HepG2 (cell line): ENCODE measurements around the gene NHP2. TPM values are rescaled to one million over a fixed set of nuclear protein-coding genes. Genes with fewer than 3 reads are reported as not detected.

Source experiments
- ATAC-seq: fragments of 200-7000 bp; cut with Tn5 transposase; 3 replicates; pipeline ENCODE4 v1.9.1; 2020; ENCODE audit warnings: mild to moderate bottlenecking, moderate library complexity
- BruUV-seq: library from RNA; stranded (reverse); fragments of 400-500 nt; replicated peaks from 2 replicates; lab custom pipeline; 2021; lab: Mats Ljungman, UMichigan
- CTCF ChIA-PET: fragments of 300-600 bp; formaldehyde crosslinking; extraction: SDS; loops from one replicate; lab custom pipeline; 2021; ENCODE audit warnings: low total read pairs, inconsistent platforms, low intra/inter-chr PET ratio; lab: Yijun Ruan, JAX
- POLR2A ChIA-PET: fragments of 350-600 bp; sonication (Branson Sonifier 250); formaldehyde crosslinking; loops from one replicate; lab custom pipeline; 2020; ENCODE audit warnings: antibody characterized with exemption, inconsistent platforms; lab: Yijun Ruan, JAX
- DNase-seq: peaks from one replicate; pipeline ENCODE4 v3.0.0-alpha.2; 2015; ENCODE audit warnings: low spot score
- FAIRE-seq: peaks from 3 replicates; lab custom pipeline; 2011; peaks lifted over from hg19 to GRCh38; lab: Jason Lieb, UNC
- H2AFZ ChIP-seq: one replicate; pipeline ENCODE4 v1.6.1; 2011; ENCODE audit warnings: low read length, inconsistent platforms
- H3K27ac ChIP-seq: fragments of 300-600 bp; 3 replicates; pipeline ENCODE4 v1.8.0; 2011; ENCODE audit warnings: mixed run types, mild to moderate bottlenecking, mixed read lengths, low read length, inconsistent platforms; ENCODE audit not compliant: insufficient read depth; ENCODE audit errors: extremely low read length
- H3K27me3 ChIP-seq, 2 experiments: fragments of 200-600 bp in 1 of 2; 2 replicates in 1 of 2; 3 replicates in 1 of 2; pipeline versions ENCODE4 v1.6.0 to v1.8.0; 2011; ENCODE audit warnings: low read length in 2 of 2, mild to moderate bottlenecking in 2 of 2, moderate library complexity in 2 of 2, inconsistent platforms in 1 of 2; ENCODE audit not compliant: insufficient read depth in 2 of 2, control insufficient read depth in 1 of 2
- H3K36me3 ChIP-seq, 2 experiments: fragments of 200-600 bp in 1 of 2; replicated peaks in 1 of 2; 2 replicates in 1 of 2; 3 replicates in 1 of 2; pipeline versions ENCODE4 v1.5.1 to v1.8.0; 2011; ENCODE audit warnings: low read length in 2 of 2, inconsistent platforms in 1 of 2; ENCODE audit not compliant: insufficient read depth in 2 of 2, control insufficient read depth in 1 of 2
- H3K4me1 ChIP-seq: 2 replicates; pipeline ENCODE4 v1.5.1; 2012; ENCODE audit warnings: low read length, inconsistent platforms; ENCODE audit not compliant: insufficient read depth
- H3K4me2 ChIP-seq: 2 replicates; pipeline ENCODE4 v1.6.0; 2011; ENCODE audit warnings: low read depth, low read length, inconsistent platforms
- H3K4me3 ChIP-seq, 3 experiments: fragments of 200-600 bp in 1 of 3; sonication (generic), shearing (Covaris generic) in 1 of 3; replicated peaks in 1 of 3; 2 replicates each; pipeline ENCODE4 v1.5.1; 2011 to 2016; ENCODE audit warnings: low read length in 3 of 3, inconsistent platforms in 2 of 3, low read depth in 2 of 3, mild to moderate bottlenecking in 2 of 3, control low read depth in 1 of 3, mixed read lengths in 1 of 3; ENCODE audit not compliant: insufficient read depth in 1 of 3
- H3K79me2 ChIP-seq: one replicate; pipeline ENCODE4 v1.6.1; 2011; ENCODE audit warnings: low read length, inconsistent platforms; ENCODE audit not compliant: insufficient read depth
- H3K9ac ChIP-seq: 2 replicates; pipeline ENCODE4 v1.6.0; 2011; ENCODE audit warnings: mild to moderate bottlenecking, low read depth, low read length, inconsistent platforms; ENCODE audit not compliant: insufficient read depth
- H3K9me3 ChIP-seq: 2 replicates; pipeline ENCODE4 v1.5.1; 2012; ENCODE audit warnings: mild to moderate bottlenecking, low read length
- H4K20me1 ChIP-seq: 2 replicates; pipeline ENCODE4 v1.6.0; 2011; ENCODE audit warnings: inconsistent platforms, mild to moderate bottlenecking, low read length, moderate library complexity; ENCODE audit not compliant: insufficient read depth
- FOXO1 ChIP-seq: sonication (generic); formaldehyde crosslinking; IDR thresholded peaks from 2 replicates; pipeline ENCODE4 v1.4.0; 2020; ENCODE audit warnings: missing genetic modification reagents
- GATAD1 ChIP-seq: IDR thresholded peaks from 2 replicates; pipeline ENCODE4 v1.6.1; 2016; ENCODE audit warnings: missing genetic modification reagents, missing compliant biosample characterization
- HNRNPL ChIP-seq: fragments of 200-400 bp; formaldehyde crosslinking; IDR thresholded peaks from 2 replicates; pipeline ENCODE4 v1.6.1; 2017; ENCODE audit warnings: mild to moderate bottlenecking, low read depth, low read length
- KLF15 ChIP-seq: sonication (generic); formaldehyde crosslinking; IDR thresholded peaks from 2 replicates; pipeline ENCODE4 v1.8.1; 2023; ENCODE audit warnings: borderline replicate concordance, mild to moderate bottlenecking, inconsistent platforms, missing genetic modification reagents, mixed read lengths
- MAF1 ChIP-seq: sonication (generic); formaldehyde crosslinking; IDR thresholded peaks from 2 replicates; pipeline ENCODE4 v1.5.0; 2020; ENCODE audit warnings: missing genetic modification reagents, borderline replicate concordance
- ZBTB38 ChIP-seq: sonication (generic); formaldehyde crosslinking; IDR thresholded peaks from 2 replicates; pipeline ENCODE4 v1.5.1; 2020; ENCODE audit warnings: mild to moderate bottlenecking, missing genetic modification reagents
- ZNF260 ChIP-seq: sonication (generic); formaldehyde crosslinking; IDR thresholded peaks from 2 replicates; pipeline ENCODE4 v1.4.0; 2020; ENCODE audit warnings: missing genetic modification reagents, low read depth, mild to moderate bottlenecking, borderline replicate concordance
- ZNF562 ChIP-seq: sonication (generic); formaldehyde crosslinking; IDR thresholded peaks from 2 replicates; pipeline ENCODE4 v1.8.0; 2022; ENCODE audit warnings: missing genetic modification reagents, borderline replicate concordance
- ZNF605 ChIP-seq: sonication (generic); formaldehyde crosslinking; IDR thresholded peaks from 2 replicates; pipeline ENCODE4 v1.8.0; 2022; ENCODE audit warnings: mild to moderate bottlenecking, missing genetic modification reagents
- ZNF703 ChIP-seq: sonication (generic); formaldehyde crosslinking; IDR thresholded peaks from 2 replicates; pipeline ENCODE4 v1.5.1; 2020; ENCODE audit warnings: missing genetic modification reagents, mild to moderate bottlenecking, moderate library complexity, borderline replicate concordance
- ZNF841 ChIP-seq: sonication (generic); formaldehyde crosslinking; IDR thresholded peaks from 2 replicates; pipeline ENCODE4 v1.8.1; 2023; ENCODE audit warnings: missing genetic modification reagents, borderline replicate concordance
- WGBS: methylation state at CpG from one replicate; pipeline ENCODE4 v1.1.6; 2017; ENCODE audit warnings: low lambda C conversion rate; 5-methylcytosine and 5-hydroxymethylcytosine counted together
- in situ Hi-C: cut with HindIII; loops from 2 replicates; pipeline ENCODE4 v1.10.0; 2017; ENCODE audit warnings: low pct_unique_long_range_greater_than_20kb; ENCODE audit not compliant: extremely low pct_ligation_motif_present
- intact Hi-C: fragments of 100-400 bp; cut with micrococcal nuclease; formaldehyde crosslinking; loops from one replicate; pipeline ENCODE4 v1.10.0; 2022; ENCODE audit not compliant: unreplicated experiment
- polyA plus RNA-seq, 8 experiments: library from polyadenylated mRNA; depleted of rRNA in 3 of 8; stranded (reverse) in 7 of 8; unstranded in 1 of 8; fragments of >200 nt; fragmentation: Illumina TruSeq in 4 of 8; extraction: Trizol in 4 of 8; gene quantifications; 2 replicates each; pipeline versions ENCODE4 v1.2.1 to v1.2.3, GENCODE V29; 2011 to 2016; ENCODE audit warnings: low read depth in 4 of 8, missing spikeins in 1 of 8, mixed read lengths in 1 of 8; ENCODE audit not compliant: insufficient read depth in 1 of 8
- total RNA-seq, 5 experiments: library from RNA; depleted of rRNA; stranded (reverse); fragments of >200 nt; fragmentation: Illumina TruSeq; extraction: Trizol; gene quantifications; 2 replicates each; pipeline ENCODE4 v1.2.3, GENCODE V29; 2016; ENCODE audit warnings: low read depth in 1 of 5
- TF ChIP-seq, protein P1 (sequence below): sonication (generic); formaldehyde crosslinking; IDR thresholded peaks from 2 replicates; pipeline ENCODE4 v1.4.0; 2020; ENCODE audit warnings: missing genetic modification reagents
- TF ChIP-seq, protein P2 (sequence below), 2 experiments: fragments of 450-650 bp in 1 of 2; sonication (generic) in 1 of 2; formaldehyde crosslinking; IDR thresholded peaks; 2 replicates each; pipeline versions ENCODE4 v1.5.0 to v1.8.0; 2020 to 2022; ENCODE audit warnings: mild to moderate bottlenecking in 1 of 2, missing genetic modification reagents in 1 of 2
- TF ChIP-seq, protein P3 (sequence below): sonication (generic); formaldehyde crosslinking; conservative IDR thresholded peaks from 2 replicates; pipeline ENCODE4 v1.8.1; 2023; ENCODE audit warnings: missing genetic modification reagents

NHP2 gene
- total and polyA plus RNA-seq, 2 of the 13 experiments (the other 11 are each of a cell fraction or from before 2014, with no cell fraction given) = 56.2 to 96.1 TPM

DNA sequence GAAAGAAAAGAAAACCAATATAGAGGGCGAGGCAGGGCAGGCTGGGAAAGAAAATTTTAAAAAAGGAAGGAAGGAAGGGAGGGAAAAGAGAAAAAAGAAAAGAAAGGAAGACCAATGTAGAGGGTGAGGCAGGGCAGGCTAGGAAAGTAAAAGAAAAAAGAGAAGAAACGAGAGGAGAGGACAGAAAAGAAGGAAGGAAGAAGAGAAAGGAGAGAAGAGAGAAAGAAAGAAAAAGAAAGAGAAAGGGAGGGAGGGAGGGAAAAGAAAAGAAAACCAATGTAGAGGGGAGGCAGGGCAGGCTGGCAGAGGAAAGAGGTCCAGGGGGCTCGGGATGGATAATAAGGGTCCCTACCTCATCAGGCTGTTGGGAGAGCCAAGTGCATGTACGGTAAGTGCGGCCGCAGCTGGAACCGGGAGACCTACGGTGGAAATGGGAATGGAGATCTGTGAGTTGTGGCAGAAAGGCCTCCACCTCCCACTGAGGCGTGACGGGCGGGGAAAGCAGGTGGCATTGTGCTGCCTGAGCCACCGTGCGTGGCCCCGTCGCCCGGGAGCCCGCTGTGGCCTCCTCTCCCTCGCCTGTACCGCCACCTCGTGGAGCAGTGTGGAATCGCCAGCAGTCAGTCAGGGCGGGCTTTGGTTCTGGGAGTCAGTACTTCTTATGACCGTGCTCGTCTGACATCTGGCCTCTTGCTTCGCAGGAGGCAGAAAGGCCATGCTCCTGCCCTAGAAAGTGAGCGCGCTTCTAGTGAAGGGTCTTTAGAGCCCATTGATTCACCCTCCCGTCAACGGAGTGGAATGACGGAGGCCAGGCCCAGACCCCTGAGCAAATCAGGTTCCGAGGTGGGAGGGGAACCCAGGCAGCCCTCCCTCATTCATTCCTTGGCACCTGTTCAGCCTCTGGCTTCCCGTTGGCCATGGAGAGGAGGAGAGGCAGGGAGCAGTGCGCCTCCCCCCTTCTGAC is 10.4 kb upstream of the NHP2 start:
- DNase-seq = peak; percentile 58
- Histone ChIP-seq H3K4me3 (peak overlapping the region in 1 of 3 experiments; percentile 40; a peak in 1 of 6 replicates), H3K36me3 (no peaks in the 10 kb centered on the region), H3K4me1 (peaks cover 9% of the 10 kb centered on the region), H3K9ac (0 out of 2 replicates have a peak overlapping the region, but pooled peaks have one; percentile 3), H3K9me3 (no peaks in the 10 kb centered on the region), H3K27ac (no peak overlapping the region), H2AFZ (no peak overlapping the region), H3K27me3 (peaks cover 2 to 28% of the 10 kb centered on the region in 2 experiments; a peak in 4 of 5 replicates), H4K20me1 (no peaks in the 10 kb centered on the region), H3K4me2 (peak overlapping the region; percentile 64), H3K79me2 (no peaks in the 10 kb centered on the region)
- peak; percentile 44 for FAIRE-seq
- peak; percentile 97 for ATAC-seq
- in situ Hi-C loops (no loop called here), intact Hi-C loops (loop anchor here (1.0 to 5.0 kb wide), 2 partner anchors 88 to 187 kb away; no protein-coding TSS in a partner anchor)
- ChIA-PET POLR2A (no interaction called here), CTCF (interaction anchor here (1.7 to 2.2 kb wide), 3 partner anchors 18 to 88 kb away, joined by 8 to 31 read pairs (median 9); no protein-coding TSS in a partner anchor)
- WGBS = 23% methylated on average over 11 of the region's 33 CpGs
- no TSS peak for BruUV-seq
- TF ChIP-seq, protein P1, sequence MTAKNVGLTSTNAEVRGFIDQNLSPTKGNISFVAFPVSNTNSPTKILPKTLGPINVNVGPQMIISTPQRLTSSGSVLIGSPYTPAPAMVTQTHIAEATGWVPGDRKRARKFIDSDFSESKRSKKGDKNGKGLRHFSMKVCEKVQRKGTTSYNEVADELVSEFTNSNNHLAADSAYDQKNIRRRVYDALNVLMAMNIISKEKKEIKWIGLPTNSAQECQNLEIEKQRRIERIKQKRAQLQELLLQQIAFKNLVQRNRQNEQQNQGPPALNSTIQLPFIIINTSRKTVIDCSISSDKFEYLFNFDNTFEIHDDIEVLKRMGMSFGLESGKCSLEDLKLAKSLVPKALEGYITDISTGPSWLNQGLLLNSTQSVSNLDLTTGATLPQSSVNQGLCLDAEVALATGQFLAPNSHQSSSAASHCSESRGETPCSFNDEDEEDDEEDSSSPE (CRISPR knock-in tag) = no peak
- TF ChIP-seq ZNF841 (CRISPR knock-in tag) = no peak
- TF ChIP-seq KLF15 (CRISPR knock-in tag) = no peak
- no peak for TF ChIP-seq ZNF260 (CRISPR knock-in tag)
- TF ChIP-seq ZNF703 = no peak
- TF ChIP-seq ZBTB38 (CRISPR knock-in tag) = no peak
- TF ChIP-seq HNRNPL = 0 out of 2 replicates have a peak, but pooled peaks have one; percentile 60
- no peak for TF ChIP-seq MAF1 (CRISPR knock-in tag)
- no peak for TF ChIP-seq ZNF562 (CRISPR knock-in tag)
- TF ChIP-seq, protein P2, sequence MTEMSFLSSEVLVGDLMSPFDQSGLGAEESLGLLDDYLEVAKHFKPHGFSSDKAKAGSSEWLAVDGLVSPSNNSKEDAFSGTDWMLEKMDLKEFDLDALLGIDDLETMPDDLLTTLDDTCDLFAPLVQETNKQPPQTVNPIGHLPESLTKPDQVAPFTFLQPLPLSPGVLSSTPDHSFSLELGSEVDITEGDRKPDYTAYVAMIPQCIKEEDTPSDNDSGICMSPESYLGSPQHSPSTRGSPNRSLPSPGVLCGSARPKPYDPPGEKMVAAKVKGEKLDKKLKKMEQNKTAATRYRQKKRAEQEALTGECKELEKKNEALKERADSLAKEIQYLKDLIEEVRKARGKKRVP (CRISPR knock-in tag; IDR thresholded peaks at IDR 0.05) = no peak
- TF ChIP-seq ZNF605 = no peak
- TF ChIP-seq, protein P3, sequence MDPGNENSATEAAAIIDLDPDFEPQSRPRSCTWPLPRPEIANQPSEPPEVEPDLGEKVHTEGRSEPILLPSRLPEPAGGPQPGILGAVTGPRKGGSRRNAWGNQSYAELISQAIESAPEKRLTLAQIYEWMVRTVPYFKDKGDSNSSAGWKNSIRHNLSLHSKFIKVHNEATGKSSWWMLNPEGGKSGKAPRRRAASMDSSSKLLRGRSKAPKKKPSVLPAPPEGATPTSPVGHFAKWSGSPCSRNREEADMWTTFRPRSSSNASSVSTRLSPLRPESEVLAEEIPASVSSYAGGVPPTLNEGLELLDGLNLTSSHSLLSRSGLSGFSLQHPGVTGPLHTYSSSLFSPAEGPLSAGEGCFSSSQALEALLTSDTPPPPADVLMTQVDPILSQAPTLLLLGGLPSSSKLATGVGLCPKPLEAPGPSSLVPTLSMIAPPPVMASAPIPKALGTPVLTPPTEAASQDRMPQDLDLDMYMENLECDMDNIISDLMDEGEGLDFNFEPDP = no peak
- TF ChIP-seq GATAD1 (CRISPR knock-in tag) = 0 out of 2 replicates have a peak, but pooled peaks have one; percentile 21
- 0 out of 2 replicates have a peak, but pooled peaks have one; percentile 18 for TF ChIP-seq FOXO1 (CRISPR knock-in tag)
